HepG2 (cell line): ENCODE data around the gene SPATS2. TPM values are rescaled to one million over a fixed set of nuclear protein-coding genes. Genes with fewer than 3 reads are reported as not detected.
A peak's percentile ranks its signal among the peaks of the same experiment; 100 is the strongest.

ENCODE experiments used
- BORCS8-MEF2B ChIP-seq: sonication (generic); formaldehyde crosslinking; IDR thresholded peaks from 2 replicates; pipeline ENCODE4 v1.8.0; 2022; ENCODE audit warnings: mild to moderate bottlenecking, missing genetic modification reagents
- HOMEZ ChIP-seq: IDR thresholded peaks from 2 replicates; pipeline ENCODE4 v1.6.1; 2016; ENCODE audit warnings: low read depth
- KAT2B ChIP-seq: fragments of 150-350 bp; IDR thresholded peaks from 2 replicates; pipeline ENCODE4 v1.6.1; 2014; ENCODE audit warnings: low read depth, low read length, borderline replicate concordance
- LBX2 ChIP-seq: sonication (generic); formaldehyde crosslinking; IDR thresholded peaks from 2 replicates; pipeline ENCODE4 v1.5.0; 2020; ENCODE audit warnings: missing genetic modification reagents, mild to moderate bottlenecking, borderline replicate concordance
- MED1 ChIP-seq: sonication (generic); formaldehyde crosslinking; IDR thresholded peaks from 2 replicates; pipeline ENCODE4 v1.4.0; 2020; ENCODE audit warnings: missing genetic modification reagents
- POGZ ChIP-seq: sonication (generic); formaldehyde crosslinking; IDR thresholded peaks from 2 replicates; pipeline ENCODE4 v1.4.0; 2020; ENCODE audit warnings: mild to moderate bottlenecking, missing genetic modification reagents
- RFXAP ChIP-seq: sonication (generic); formaldehyde crosslinking; IDR thresholded peaks from 2 replicates; pipeline ENCODE4 v1.4.0; 2020; ENCODE audit warnings: missing genetic modification reagents, borderline replicate concordance
- SOX6 ChIP-seq, 2 experiments: fragments of 450-650 bp in 1 of 2; sonication (generic) in 1 of 2; formaldehyde crosslinking in 1 of 2; IDR thresholded peaks; 2 replicates each; pipeline versions ENCODE4 v1.4.0 to v1.6.1; 2017 to 2020; ENCODE audit warnings: antibody characterized with exemption in 1 of 2, mild to moderate bottlenecking in 1 of 2, missing genetic modification reagents in 1 of 2
- TERF1 ChIP-seq: sonication (generic); formaldehyde crosslinking; IDR thresholded peaks from 2 replicates; pipeline ENCODE4 v1.8.0; 2022; ENCODE audit warnings: mild to moderate bottlenecking, missing genetic modification reagents, moderate library complexity
- TGIF2 ChIP-seq: IDR thresholded peaks from 2 replicates; pipeline ENCODE4 v1.6.1; 2016; ENCODE audit warnings: control low read depth, missing compliant biosample characterization
- ZNF317 ChIP-seq: sonication (generic); formaldehyde crosslinking; IDR thresholded peaks from 2 replicates; pipeline ENCODE4 v1.5.0; 2020; ENCODE audit warnings: mild to moderate bottlenecking, missing genetic modification reagents
- ZNF607 ChIP-seq: sonication (generic); formaldehyde crosslinking; IDR thresholded peaks from 2 replicates; pipeline ENCODE4 v1.5.1; 2020; ENCODE audit warnings: missing genetic modification reagents, mild to moderate bottlenecking, borderline replicate concordance
- ZNF772 ChIP-seq: sonication (generic); formaldehyde crosslinking; IDR thresholded peaks from 2 replicates; pipeline ENCODE4 v1.5.0; 2020; ENCODE audit warnings: mild to moderate bottlenecking, missing genetic modification reagents
- polyA plus RNA-seq, 8 experiments: library from polyadenylated mRNA; depleted of rRNA in 3 of 8; stranded (reverse) in 7 of 8; unstranded in 1 of 8; fragments of >200 nt; fragmentation: Illumina TruSeq in 4 of 8; extraction: Trizol in 4 of 8; gene quantifications; 2 replicates each; pipeline versions ENCODE4 v1.2.1 to v1.2.3, GENCODE V29; 2011 to 2016; ENCODE audit warnings: low read depth in 4 of 8, missing spikeins in 1 of 8, mixed read lengths in 1 of 8; ENCODE audit not compliant: insufficient read depth in 1 of 8
- total RNA-seq, 5 experiments: library from RNA; depleted of rRNA; stranded (reverse); fragments of >200 nt; fragmentation: Illumina TruSeq; extraction: Trizol; gene quantifications; 2 replicates each; pipeline ENCODE4 v1.2.3, GENCODE V29; 2016; ENCODE audit warnings: low read depth in 1 of 5
- TF ChIP-seq, protein P1 (sequence below): sonication (generic); formaldehyde crosslinking; IDR thresholded peaks from 2 replicates; pipeline ENCODE4 v1.4.0; 2020; ENCODE audit warnings: missing genetic modification reagents
- TF ChIP-seq, protein P2 (sequence below): sonication (generic); formaldehyde crosslinking; IDR thresholded peaks from 2 replicates; pipeline ENCODE4 v1.8.0; 2022; ENCODE audit warnings: mild to moderate bottlenecking, missing genetic modification reagents, borderline replicate concordance
- TF ChIP-seq, protein P3 (sequence below): sonication (generic); formaldehyde crosslinking; IDR thresholded peaks from 2 replicates; pipeline ENCODE4 v1.4.0; 2020; ENCODE audit warnings: missing genetic modification reagents, low read depth, mild to moderate bottlenecking, borderline replicate concordance
- TF ChIP-seq, protein P4 (sequence below): sonication (generic); formaldehyde crosslinking; IDR thresholded peaks from 2 replicates; pipeline ENCODE4 v1.4.0; 2020; ENCODE audit warnings: low read depth, mild to moderate bottlenecking, missing genetic modification reagents

Gene SPATS2
- total and polyA plus RNA-seq, 2 of the 13 experiments (the other 11 are each of a cell fraction or from before 2014, with no cell fraction given), result 19.3 to 28.1 TPM

DNA sequence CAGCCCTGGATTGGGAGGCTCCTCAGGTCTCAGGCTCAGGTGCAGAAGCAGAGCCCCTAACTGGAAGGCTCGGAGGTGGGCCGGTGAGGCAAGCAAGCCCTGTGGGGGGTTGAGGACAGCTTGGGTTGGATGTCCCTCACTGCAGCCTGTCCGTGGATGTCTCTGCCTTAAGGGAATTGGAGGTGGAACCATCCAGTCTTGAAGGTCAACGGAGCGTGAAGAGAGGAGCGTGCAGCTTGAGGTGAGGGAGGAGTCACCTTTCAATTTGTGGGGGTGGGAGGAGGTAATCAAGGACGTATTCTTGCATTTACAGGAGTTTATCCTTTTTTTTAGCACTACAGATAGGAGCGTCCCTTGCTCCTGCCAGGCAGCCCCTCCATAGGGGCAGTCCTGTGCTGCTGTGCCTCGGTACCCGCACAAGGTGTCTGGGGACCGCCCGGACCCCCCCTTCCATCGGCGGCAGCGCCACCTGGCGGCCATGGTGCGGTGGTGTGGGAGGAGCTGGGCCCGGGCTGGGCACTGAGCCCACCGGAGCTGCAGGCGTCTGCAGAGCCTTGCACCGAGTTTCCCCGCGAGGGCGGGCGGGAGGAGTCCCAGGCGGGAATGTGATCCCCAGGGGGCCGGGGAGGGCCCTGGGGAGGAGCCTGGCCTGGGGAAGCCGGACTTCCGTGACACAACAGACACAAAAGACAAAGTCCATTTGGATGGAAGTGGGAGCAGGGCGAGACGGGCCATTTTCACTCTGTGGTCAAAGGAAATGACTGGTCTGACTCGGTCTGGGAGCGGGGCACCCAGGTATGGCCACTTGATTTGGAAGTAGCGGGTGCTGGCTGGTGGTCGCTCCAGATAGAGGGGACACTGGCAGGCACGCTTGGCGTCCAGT lies 19.7 kb upstream of the SPATS2 start (continued):
- TF ChIP-seq, protein P1, sequence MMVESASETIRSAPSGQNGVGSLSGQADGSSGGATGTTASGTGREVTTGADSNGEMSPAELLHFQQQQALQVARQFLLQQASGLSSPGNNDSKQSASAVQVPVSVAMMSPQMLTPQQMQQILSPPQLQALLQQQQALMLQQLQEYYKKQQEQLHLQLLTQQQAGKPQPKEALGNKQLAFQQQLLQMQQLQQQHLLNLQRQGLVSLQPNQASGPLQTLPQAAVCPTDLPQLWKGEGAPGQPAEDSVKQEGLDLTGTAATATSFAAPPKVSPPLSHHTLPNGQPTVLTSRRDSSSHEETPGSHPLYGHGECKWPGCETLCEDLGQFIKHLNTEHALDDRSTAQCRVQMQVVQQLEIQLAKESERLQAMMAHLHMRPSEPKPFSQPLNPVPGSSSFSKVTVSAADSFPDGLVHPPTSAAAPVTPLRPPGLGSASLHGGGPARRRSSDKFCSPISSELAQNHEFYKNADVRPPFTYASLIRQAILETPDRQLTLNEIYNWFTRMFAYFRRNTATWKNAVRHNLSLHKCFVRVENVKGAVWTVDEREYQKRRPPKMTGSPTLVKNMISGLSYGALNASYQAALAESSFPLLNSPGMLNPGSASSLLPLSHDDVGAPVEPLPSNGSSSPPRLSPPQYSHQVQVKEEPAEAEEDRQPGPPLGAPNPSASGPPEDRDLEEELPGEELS (CRISPR knock-in tag), result peak; percentile 75
- TF ChIP-seq LBX2 (no peak), MED1 (CRISPR knock-in tag) (peak; percentile 89), HOMEZ (no peak), POGZ (peak; percentile 74), ZNF772 (CRISPR knock-in tag) (peak; percentile 89; the same call in 1 of the 2 replicates), BORCS8-MEF2B (CRISPR knock-in tag) (peak; percentile 78), SOX6 (IDR thresholded peaks at IDR 0.05) (no peak), SOX6 (CRISPR knock-in tag; IDR thresholded peaks at IDR 0.05) (peak; percentile 81), ZNF607 (CRISPR knock-in tag) (peak; percentile 77), TERF1 (no peak), TGIF2 (CRISPR knock-in tag) (peak; percentile 51; the same call in 1 of the 2 replicates), ZNF317 (CRISPR knock-in tag) (peak; percentile 86), KAT2B (no peak), RFXAP (CRISPR knock-in tag) (peak; percentile 90)
- TF ChIP-seq, protein P2, sequence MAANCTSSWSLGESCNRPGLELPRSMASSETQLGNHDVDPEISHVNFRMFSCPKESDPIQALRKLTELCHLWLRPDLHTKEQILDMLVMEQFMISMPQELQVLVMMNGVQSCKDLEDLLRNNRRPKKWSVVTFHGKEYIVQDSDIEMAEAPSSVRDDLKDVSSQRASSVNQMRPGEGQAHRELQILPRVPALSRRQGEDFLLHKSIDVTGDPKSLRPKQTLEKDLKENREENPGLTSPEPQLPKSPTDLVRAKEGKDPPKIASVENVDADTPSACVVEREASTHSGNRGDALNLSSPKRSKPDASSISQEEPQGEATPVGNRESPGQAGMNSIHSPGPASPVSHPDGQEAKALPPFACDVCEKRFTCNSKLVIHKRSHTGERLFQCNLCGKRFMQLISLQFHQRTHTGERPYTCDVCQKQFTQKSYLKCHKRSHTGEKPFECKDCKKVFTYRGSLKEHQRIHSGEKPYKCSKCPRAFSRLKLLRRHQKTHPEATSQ, result peak; percentile 76; the same call in 1 of the 2 replicates
- TF ChIP-seq, protein P3, sequence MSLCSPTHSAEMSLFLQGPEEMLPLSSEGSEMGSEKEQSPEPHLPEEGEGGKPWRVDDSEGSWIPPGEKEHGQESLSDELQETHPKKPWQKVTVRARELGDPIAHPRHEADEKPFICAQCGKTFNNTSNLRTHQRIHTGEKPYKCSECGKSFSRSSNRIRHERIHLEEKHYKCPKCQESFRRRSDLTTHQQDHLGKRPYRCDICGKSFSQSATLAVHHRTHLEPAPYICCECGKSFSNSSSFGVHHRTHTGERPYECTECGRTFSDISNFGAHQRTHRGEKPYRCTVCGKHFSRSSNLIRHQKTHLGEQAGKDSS, result peak; percentile 94
- TF ChIP-seq, protein P4, sequence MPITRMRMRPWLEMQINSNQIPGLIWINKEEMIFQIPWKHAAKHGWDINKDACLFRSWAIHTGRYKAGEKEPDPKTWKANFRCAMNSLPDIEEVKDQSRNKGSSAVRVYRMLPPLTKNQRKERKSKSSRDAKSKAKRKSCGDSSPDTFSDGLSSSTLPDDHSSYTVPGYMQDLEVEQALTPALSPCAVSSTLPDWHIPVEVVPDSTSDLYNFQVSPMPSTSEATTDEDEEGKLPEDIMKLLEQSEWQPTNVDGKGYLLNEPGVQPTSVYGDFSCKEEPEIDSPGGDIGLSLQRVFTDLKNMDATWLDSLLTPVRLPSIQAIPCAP, result no peak
